ENCODE data around the gene RTRAF.

DNA sequence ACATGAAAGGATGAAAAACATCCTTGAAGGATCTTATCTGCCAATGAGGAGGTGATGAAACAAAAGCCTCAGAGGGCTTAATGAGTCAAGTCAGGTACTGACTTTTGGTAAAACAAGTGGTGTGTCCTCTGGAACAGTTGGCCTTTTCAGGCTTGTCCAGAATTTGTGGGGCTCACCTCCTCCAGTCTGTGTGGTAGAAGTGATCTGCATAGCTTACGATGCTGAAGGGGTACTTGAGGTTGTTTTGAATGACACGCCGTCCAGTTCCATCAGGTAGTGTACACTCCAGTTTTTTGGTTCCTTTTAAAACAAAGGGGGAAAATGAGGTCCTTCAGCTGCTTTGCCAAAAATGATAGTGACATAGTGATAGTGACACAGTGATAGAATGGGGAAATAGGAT lies 17.0 kb downstream of the RTRAF start:
- TF ChIP-seq, protein P1, sequence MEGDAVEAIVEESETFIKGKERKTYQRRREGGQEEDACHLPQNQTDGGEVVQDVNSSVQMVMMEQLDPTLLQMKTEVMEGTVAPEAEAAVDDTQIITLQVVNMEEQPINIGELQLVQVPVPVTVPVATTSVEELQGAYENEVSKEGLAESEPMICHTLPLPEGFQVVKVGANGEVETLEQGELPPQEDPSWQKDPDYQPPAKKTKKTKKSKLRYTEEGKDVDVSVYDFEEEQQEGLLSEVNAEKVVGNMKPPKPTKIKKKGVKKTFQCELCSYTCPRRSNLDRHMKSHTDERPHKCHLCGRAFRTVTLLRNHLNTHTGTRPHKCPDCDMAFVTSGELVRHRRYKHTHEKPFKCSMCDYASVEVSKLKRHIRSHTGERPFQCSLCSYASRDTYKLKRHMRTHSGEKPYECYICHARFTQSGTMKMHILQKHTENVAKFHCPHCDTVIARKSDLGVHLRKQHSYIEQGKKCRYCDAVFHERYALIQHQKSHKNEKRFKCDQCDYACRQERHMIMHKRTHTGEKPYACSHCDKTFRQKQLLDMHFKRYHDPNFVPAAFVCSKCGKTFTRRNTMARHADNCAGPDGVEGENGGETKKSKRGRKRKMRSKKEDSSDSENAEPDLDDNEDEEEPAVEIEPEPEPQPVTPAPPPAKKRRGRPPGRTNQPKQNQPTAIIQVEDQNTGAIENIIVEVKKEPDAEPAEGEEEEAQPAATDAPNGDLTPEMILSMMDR (optimal IDR thresholded peaks at IDR 0.05 in 1 of 3, IDR thresholded peaks at IDR 0.05 in 1 of 3, conservative IDR thresholded peaks at IDR 0.05 in 1 of 3; ENCODE audit: extremely low read depth in 1 of 3, insufficient read depth in 2 of 3, low read length in 3 of 3), result no peak
- no peak for TF ChIP-seq EZH2 (IDR thresholded peaks at IDR 0.05; ENCODE audit: low read length)
